HG03025 (cell line): ENCODE results near the gene CCDC85C.
A peak's percentile ranks its signal among the peaks of the same experiment; 100 is the strongest.

Experiments
- ATAC-seq: cut with Tn5 transposase; IDR thresholded peaks from one replicate; pipeline ENCODE4 v1.9.1; 2021; ENCODE audit warnings: mild to moderate bottlenecking, moderate library complexity; ENCODE audit not compliant: unreplicated experiment, low FRiP score

CCDC85C gene

GRCh38 chr14:99609245-99610170 lies 5.5 kb upstream of the CCDC85C start:
- ATAC-seq: no peak

DNA sequence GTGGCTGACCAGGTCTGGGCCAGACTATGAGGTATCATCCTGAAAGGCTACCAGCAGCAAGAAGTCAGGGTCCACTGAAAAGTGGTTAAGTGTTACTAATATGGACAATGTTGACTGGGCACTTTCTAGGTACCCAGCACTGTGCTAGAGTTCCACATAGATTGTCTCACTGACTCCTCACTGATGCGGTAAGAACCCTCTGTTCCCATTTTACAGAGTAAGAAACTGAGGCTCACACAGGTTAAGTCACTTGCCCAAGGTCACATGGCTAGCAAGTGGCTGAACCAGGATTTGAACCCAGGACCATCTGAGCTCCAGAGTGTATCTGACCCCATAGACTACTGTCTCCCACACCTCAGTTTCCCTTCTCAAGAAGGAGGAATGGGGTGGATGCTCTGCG lies 4.6 kb upstream of the CCDC85C start:
- no peak for ATAC-seq

GRCh38 chr14:99606359-99606758 lies 2.4 kb upstream of the CCDC85C start:
- no peak for ATAC-seq

DNA sequence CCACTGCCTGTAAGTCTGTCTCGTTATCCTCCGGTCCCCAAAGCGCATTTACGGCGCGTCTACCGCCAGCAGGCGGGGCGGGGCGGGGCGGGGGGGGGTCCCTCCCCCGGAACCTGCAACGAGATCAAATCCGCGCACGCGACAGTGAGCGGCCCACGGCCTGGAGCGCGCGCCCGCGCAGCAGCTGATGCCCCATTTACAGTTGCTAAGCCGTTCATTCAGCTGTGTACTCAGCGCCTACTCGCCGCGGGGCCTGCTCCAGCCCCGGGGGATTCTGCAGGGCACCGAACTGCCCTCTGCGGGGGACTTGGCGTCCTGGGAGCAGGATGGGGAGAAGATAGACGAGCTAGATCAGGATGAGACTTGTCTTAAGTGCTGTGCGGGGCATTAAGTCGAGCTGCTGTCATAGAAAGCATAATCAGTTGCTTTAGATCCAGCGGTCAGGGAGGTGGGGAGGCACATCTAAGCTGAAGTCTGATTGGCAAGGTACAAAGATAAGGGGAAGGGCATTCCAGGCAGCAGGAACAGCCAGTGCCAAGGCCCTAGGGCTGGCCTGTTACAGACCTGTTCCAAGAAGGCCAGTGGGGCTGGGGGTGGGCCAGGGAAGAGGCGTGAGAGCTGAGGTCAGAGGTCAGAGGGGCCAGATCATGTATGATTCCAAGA lies 1.4 kb upstream of the CCDC85C start:
- no peak for ATAC-seq

- peak; percentile 15 for ATAC-seq
Observed at GRCh38 chr14:99604766-99605298, 825 bp upstream of the CCDC85C start.

GRCh38 chr14:99604278-99604765 lies 315 bp upstream of the CCDC85C start:
- peak; percentile 75 for ATAC-seq

DNA sequence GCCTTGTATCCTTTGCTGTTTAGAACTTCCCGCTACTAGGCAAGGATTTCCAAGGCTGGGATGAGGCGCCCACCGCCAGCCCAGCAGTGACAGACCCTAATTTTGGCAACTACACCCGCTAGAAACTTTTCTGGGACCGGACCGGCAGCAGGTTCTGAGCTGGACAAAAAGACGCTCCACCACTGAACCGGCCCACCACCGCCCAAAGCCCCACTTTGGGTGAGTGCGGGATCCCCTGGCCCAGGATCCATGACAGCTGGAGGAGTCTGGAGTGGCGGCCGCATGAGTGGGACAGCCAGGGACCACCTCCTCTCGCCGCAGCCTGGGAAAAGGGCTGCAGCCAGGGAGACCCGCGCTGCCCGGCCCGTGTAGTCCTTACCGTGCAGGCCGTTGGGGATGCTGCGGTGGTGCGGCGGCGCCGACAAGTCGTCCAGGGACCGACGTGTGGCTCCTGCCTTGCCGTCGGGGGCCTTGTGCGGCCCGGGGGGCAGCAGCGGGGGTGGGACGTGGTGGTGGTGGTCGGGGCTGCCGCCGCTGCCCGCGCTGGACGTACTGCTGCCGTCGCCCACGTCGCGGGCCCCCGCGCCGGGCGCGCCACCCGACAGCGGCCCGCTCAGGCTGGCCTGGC lies 1.1 kb downstream of the CCDC85C start:
- no peak for ATAC-seq

GRCh38 chr14:99602054-99602787 lies 1.8 kb downstream of the CCDC85C start:
- ATAC-seq: no peak

- no peak for ATAC-seq
Observed at GRCh38 chr14:99601361-99601831, 2.6 kb downstream of the CCDC85C start.

- no peak for ATAC-seq
Observed at GRCh38 chr14:99600232-99600888, 3.6 kb downstream of the CCDC85C start.

DNA sequence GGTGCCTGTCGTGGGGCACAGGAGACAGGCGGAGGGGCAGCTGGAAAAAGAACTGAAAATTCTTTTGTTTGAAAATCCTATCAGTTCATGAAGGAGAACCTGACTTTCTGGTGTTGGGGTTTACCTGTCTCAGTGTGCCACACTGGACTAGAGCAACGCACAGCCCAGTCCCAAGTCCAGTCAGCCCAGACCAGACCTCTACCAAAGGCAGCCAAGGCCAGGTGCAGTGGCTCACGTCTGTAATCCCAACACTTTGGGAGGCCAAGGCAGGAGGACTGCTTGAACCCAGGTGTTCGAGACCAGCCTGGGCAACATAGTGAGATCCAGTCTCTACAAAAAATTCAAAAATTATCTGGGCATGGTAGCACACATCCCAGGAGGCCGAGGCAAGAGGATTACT lies 4.6 kb downstream of the CCDC85C start:
- ATAC-seq: no peak

DNA sequence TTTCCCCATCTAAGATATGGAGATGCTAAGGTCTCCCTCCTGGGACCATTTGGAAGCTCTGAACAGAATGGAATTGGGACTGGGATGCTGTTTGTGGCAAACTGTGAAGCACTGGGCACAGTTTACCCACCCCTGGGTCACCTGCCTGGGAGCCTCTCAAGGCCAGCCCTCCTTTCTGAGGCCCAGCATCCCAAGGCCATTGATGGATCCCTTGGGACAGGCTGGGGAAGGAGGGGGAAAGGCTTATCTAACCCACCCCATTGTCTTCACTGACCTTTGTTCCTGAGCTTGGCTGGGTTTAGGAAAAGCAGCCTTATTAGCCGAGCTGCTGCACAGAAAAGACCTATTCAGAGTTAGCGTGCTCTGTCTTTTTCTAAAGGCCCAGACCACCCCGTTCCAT lies 5.2 kb downstream of the CCDC85C start:
- no peak for ATAC-seq

DNA sequence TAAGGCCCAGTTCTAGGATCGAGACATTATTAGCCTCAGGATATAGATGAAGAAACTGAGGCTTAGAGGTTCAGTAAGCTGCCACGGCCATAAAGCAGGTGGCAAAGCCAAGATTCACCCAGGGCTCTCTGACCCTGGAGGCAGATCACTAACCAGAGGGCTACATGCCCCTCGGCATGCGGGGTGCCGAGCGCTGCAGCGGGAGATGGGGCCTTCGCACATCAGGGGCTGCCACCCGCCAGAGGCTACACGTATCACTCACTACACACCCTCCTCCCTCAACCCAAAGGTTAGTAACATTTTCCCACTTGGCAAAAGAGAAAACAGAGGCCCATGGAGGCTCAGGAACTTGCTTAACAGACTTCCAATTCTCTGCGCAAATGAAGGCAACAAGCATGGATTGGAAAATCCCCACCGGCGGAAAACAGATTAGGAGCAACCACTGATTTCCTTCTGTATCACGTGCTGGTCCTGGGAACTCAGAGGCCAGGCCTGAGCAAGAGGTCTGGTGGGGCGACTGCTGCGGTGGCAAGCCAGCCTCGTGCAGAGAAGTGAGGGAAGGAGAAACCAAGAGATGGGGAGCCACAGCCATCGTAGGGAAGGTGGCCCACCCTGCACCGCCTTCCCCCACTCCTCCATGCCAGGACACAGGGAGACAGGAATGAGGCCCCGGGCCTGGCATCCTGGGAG lies 6.0 kb downstream of the CCDC85C start:
- no peak for ATAC-seq

- ATAC-seq: no peak
Observed at GRCh38 chr14:99596772-99597171, 7.2 kb downstream of the CCDC85C start.

DNA sequence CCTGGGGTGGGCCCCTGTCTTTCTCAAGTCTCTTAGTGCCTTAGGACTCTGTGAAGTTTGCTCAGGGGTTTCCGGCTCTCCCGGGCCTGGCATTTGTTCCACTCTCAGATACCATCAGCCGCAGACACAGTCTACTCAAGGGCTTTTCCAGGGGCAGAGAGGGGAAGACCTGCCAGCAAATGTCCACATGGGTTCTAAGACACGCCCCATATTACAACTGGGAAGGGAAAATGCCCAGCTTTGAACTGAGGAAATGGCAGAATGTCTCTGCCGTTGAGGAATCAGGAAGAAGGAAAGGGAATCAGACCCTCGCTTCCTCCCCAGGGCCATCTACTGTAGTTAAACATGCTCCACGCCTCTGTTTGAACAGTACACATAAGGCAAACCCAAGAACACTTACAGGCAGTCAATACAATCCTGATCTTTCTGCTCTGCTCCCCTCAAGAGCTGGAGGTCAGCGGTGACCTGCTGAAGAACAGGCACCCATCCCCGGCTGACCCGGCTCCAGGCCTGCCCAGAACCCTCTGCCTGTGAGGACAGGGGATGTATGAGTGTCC lies 7.9 kb downstream of the CCDC85C start:
- no peak for ATAC-seq

DNA sequence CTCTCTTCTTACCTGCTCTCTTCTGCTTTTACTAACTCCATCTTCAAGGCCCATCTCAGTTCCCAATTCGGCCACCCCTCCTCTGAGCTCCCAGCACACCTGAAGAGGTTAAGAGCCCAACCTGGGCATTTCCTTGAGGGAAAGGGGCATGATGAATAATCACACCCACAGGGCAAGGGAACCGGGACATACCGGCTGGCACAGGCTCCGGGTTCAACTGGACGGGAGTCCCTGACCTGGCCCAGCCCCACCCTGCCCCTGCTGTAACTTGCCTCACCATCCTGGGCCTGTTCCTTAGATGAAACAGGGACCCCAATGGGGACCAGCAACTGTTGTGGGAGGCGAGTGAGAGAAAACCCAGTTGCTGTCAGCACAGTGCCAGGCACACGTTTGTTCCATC lies 8.5 kb downstream of the CCDC85C start:
- no peak for ATAC-seq

DNA sequence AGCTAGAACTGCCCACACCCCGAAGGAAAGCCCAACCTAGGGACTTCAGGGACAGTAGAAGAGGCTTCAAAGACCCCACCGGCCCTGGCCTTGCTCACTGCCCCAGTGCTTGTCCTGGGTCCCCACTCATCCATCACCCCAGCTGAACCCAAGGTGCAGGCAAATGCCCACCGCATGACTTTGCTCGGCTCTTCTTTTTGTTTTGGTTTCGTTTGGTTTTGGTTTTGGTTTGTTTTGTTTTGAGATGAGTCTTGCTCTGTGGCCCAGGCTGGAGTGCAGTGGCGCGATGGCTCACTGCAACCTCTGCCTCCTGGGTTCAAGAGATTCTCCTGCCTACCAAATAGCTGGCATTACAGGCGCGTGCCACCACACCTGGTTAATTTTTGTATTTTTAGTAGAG lies 9.0 kb downstream of the CCDC85C start:
- peak; percentile 81 for ATAC-seq

DNA sequence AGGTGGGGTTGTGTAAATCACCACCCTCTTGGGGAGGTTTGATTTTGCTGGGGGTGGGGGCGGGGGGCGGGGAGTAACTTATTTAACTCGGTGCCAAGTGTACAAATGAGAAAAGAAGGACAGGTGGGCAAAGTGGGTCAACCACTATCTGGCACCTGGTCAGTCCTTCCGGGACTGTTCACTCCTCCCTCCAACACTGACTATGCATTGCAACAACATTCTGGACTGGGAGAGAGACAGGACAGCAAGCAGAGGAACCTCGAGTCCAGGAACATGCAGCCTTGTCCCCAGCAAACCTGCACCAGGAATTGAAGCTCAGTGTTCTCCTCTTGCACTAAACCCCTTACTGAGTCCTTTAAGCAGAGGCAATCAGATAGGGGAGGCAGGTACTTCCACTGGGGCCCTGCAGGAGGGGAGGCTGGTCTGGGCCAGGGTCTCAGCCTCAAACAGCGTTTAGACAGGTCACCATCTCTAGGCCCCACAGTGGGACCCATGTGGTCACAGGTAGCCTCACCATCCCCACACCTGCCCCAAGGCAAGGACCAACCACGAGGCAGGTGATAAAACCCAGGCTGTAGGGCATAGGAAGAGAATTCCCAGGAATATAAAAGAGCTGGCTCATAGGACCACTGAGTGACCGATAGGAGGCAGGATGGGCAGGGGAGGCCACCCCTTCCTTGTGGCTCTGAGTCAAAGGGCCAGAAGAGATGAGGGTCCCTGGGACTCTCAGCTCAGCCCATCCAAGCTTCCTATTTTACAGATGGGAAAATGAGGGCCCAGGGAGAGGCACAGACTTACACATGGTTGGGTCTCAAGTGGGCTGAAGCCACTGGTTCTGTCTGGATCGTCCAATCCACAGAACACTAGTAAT lies 9.8 kb downstream of the CCDC85C start:
- ATAC-seq: no peak
